Thyroid gland (tissue), 4 donors: ENCODE results near the gene MEFV. TPM values are rescaled to one million over a fixed set of nuclear protein-coding genes. Genes with fewer than 3 reads are reported as not detected.

Experiments
- DNase-seq, 2 donors: peaks; one replicate each; pipeline ENCODE4 v3.0.0-alpha.2; 2019
- H3K27ac ChIP-seq, 3 donors: fragments of 200-600 bp; sonication (generic); 1 replicate in 2 of 3; 2 replicates in 1 of 3; pipeline ENCODE4 v1.5.1; 2016 to 2019; ENCODE audit warnings: mild to moderate bottlenecking in 1 of 3, moderate library complexity in 1 of 3
- H3K27me3 ChIP-seq: fragments of 200-600 bp; sonication (generic); one replicate; pipeline ENCODE4 v1.5.1; 2019
- H3K36me3 ChIP-seq, 2 donors: fragments of 200-600 bp; sonication (generic); one replicate each; pipeline ENCODE4 v1.5.1; 2016 to 2019
- H3K4me1 ChIP-seq, 2 donors: fragments of 200-600 bp; sonication (generic); one replicate each; pipeline ENCODE4 v1.5.1; 2017 to 2019
- H3K4me3 ChIP-seq, 3 donors: fragments of 200-600 bp; sonication (generic); replicated peaks in 1 of 3; 1 replicate in 2 of 3; 2 replicates in 1 of 3; pipeline ENCODE4 v1.5.1; 2016; ENCODE audit warnings: mild to moderate bottlenecking in 1 of 3
- H3K9me3 ChIP-seq: fragments of 200-600 bp; sonication (generic); one replicate; pipeline ENCODE4 v1.5.1; 2017
- CTCF ChIP-seq, 6 experiments: fragments of 200-600 bp in 3 of 6; fragments of 450-650 bp in 3 of 6; sonication (generic) in 3 of 6; IDR thresholded peaks; one replicate each; pipeline ENCODE4 v1.5.1; 2016 to 2019; ENCODE audit warnings: antibody characterized with exemption in 6 of 6, mild to moderate bottlenecking in 2 of 6, inconsistent platforms in 1 of 6, moderate library complexity in 1 of 6
- POLR2A ChIP-seq, 2 donors: fragments of 450-650 bp; IDR thresholded peaks; one replicate each; pipeline ENCODE4 v1.6.1; 2017; ENCODE audit warnings: antibody characterized with exemption in 2 of 2, mild to moderate bottlenecking in 2 of 2, moderate library complexity in 1 of 2
- WGBS, 2 donors: methylation state at CpG; one replicate each; pipeline ENCODE4 v1.1.5; 2017; 5-methylcytosine and 5-hydroxymethylcytosine counted together
- intact Hi-C: fragments of 100-400 bp; cut with DNase I; formaldehyde crosslinking; loops from one replicate; pipeline ENCODE4 v1.15.1; 2023
- total RNA-seq, 4 donors: library from RNA; depleted of rRNA; stranded (reverse); fragments of >200 nt; gene quantifications; one replicate each; pipeline ENCODE4 v1.2.3, GENCODE V29; 2016

MEFV gene
- total RNA-seq, 4 donors from 2014 or later = 0.22 to 2.2 (median 0.54) TPM

- no peak for TF ChIP-seq CTCF (IDR thresholded peaks at IDR 0.05)
- WGBS, 2 donors = 70 to 73% methylated on average over 49 of the region's 49 CpGs
- Histone ChIP-seq H3K27me3 (peaks cover 54% of the 10 kb centered on the region), H3K9me3 (no peaks in the 10 kb centered on the region), H3K4me1 (peaks cover 5 to 11% of the 10 kb centered on the region in 2 donors), H3K27ac (no peak overlapping the region), H3K4me3 (no peak overlapping the region), H3K36me3 (no peaks in the 10 kb centered on the region)
- intact Hi-C loops = no loop called here
- DNase-seq = no peak
Measured at GRCh38 chr16:3193221-3194212, 62.9 kb downstream of the MEFV start.

- 36 to 59% methylated on average over 15 to 31 of the region's 36 CpGs for WGBS, 2 donors
- intact Hi-C loops = no loop called here
- peaks cover 58% of the 10 kb centered on the region for H3K27me3 ChIP-seq
- peaks cover 7 to 16% of the 10 kb centered on the region in 2 donors for H3K4me1 ChIP-seq
- no peaks in the 10 kb centered on the region for H3K9me3 ChIP-seq
- no peak overlapping the region for H3K4me3 ChIP-seq
- TF ChIP-seq CTCF (IDR thresholded peaks at IDR 0.05) (no peak), POLR2A (IDR thresholded peaks at IDR 0.05) (no peak)
- no peak overlapping the region for H3K27ac ChIP-seq
- DNase-seq = no peak
- H3K36me3 ChIP-seq = no peaks in the 10 kb centered on the region
Measured at GRCh38 chr16:3192476-3193019, 63.9 kb downstream of the MEFV start.

Other genes starting within 250 kb of the MEFV start
- gene CLDN9, start 243.7 kb downstream of the MEFV start, total RNA-seq = under 1 TPM in 1 of 4 donors, not detected in 3; 0.33 TPM
- gene CLDN6, start 238.4 kb downstream of the MEFV start, total RNA-seq = not detected
- gene TNFRSF12A, start 236.3 kb downstream of the MEFV start, total RNA-seq = 100 to 1,000 TPM in 1 of 4 donors, 10 to 100 TPM in 3; 47.9 to 110 (median 67.0) TPM
- gene HCFC1R1, start 232.7 kb downstream of the MEFV start, total RNA-seq = 10 to 100 TPM; 10.1 to 51.7 (median 29.7) TPM
- 10 to 100 TPM; 16.5 to 19.1 (median 17.6) TPM for gene THOC6, start 232.6 kb downstream of the MEFV start, total RNA-seq
- 10 to 100 TPM in 3 of 4 donors, 1 to 10 TPM in 1; 7.3 to 17.8 (median 14.6) TPM for gene BICDL2, start 219.7 kb downstream of the MEFV start, total RNA-seq
- 1 to 10 TPM in 1 of 4 donors, under 1 TPM in 3; 0.49 to 1.6 (median 0.70) TPM for gene MMP25, start 210.1 kb downstream of the MEFV start, total RNA-seq
- gene IL32, start 191.0 kb downstream of the MEFV start, total RNA-seq = 10 to 100 TPM; 24.0 to 53.6 (median 28.9) TPM
- not detected for gene ZSCAN10, start 157.3 kb downstream of the MEFV start, total RNA-seq
- 10 to 100 TPM; 18.5 to 28.9 (median 19.6) TPM for gene ZNF205, start 144.0 kb downstream of the MEFV start, total RNA-seq
- gene ZNF213, start 121.6 kb downstream of the MEFV start, total RNA-seq = 10 to 100 TPM in 1 of 4 donors, 1 to 10 TPM in 3; 5.2 to 10.2 (median 8.7) TPM
- gene OR1F1, start 68.4 kb downstream of the MEFV start, total RNA-seq = not detected
- 10 to 100 TPM in 2 of 4 donors, 1 to 10 TPM in 2; 6.4 to 10.8 (median 9.4) TPM for gene ZNF200, start 21.5 kb downstream of the MEFV start, total RNA-seq
- gene ZNF263, start 26.9 kb upstream of the MEFV start, total RNA-seq = 10 to 100 TPM; 44.6 to 62.2 (median 60.6) TPM
- 10 to 100 TPM in 3 of 4 donors, 1 to 10 TPM in 1; 8.6 to 16.2 (median 12.7) TPM for gene TIGD7, start 48.8 kb upstream of the MEFV start, total RNA-seq
- gene ZNF75A, start 48.9 kb upstream of the MEFV start, total RNA-seq = 10 to 100 TPM; 36.5 to 61.5 (median 45.7) TPM
- gene OR2C1, start 99.3 kb upstream of the MEFV start, total RNA-seq = 1 to 10 TPM in 2 of 4 donors, under 1 TPM in 1, not detected in 1; 0.68 to 2.0 (median 1.1) TPM
- gene ZSCAN32, start 144.4 kb upstream of the MEFV start, total RNA-seq = 10 to 100 TPM; 12.0 to 20.2 (median 15.4) TPM
- gene ZNF174, start 144.6 kb upstream of the MEFV start, total RNA-seq = 10 to 100 TPM; 12.1 to 16.7 (median 16.1) TPM
- gene ZNF597, start 186.9 kb upstream of the MEFV start, total RNA-seq = 1 to 10 TPM; 2.7 to 6.8 (median 4.3) TPM
- 10 to 100 TPM; 22.7 to 42.2 (median 31.0) TPM for gene NAA60, start 187.0 kb upstream of the MEFV start, total RNA-seq
- not detected for gene C16orf90, start 238.9 kb upstream of the MEFV start, total RNA-seq
- 10 to 100 TPM; 24.6 to 31.6 (median 29.4) TPM for gene CLUAP1, start 244.4 kb upstream of the MEFV start, total RNA-seq